CD4-positive, alpha-beta T cell treated with Interferon gamma for 1 hour (primary cell): ENCODE results near the gene SUPT4H1.
A peak's percentile ranks its signal among the peaks of the same experiment; 100 is the strongest.
"Not testable (repeated sequence)": the region's sequence is repeated elsewhere in the genome, so short reads cannot be mapped to it uniquely, and the experiment has no call there.

ENCODE experiments used
- DNase-seq: peaks from one replicate; pipeline ENCODE4 v3.0.0-alpha.2; 2020

The SUPT4H1 gene

GRCh38 chr17:58351831-58352595, at the start of gene SUPT4H1:
SUPT4H1 (minus strand) TSS chr17:58352201; CDS start chr17:58352135, 66 bp downstream.
- DNase-seq: peak; percentile 95

- no peak for DNase-seq
Measured at GRCh38 chr17:58401287-58401686, 49.3 kb upstream of the SUPT4H1 start.

GRCh38 chr17:58400826-58401225, 48.8 kb upstream of the SUPT4H1 start:
- DNase-seq: no peak

GRCh38 chr17:58399974-58400373, 48.0 kb upstream of the SUPT4H1 start:
- no peak for DNase-seq

GRCh38 chr17:58398574-58399266, 46.7 kb upstream of the SUPT4H1 start:
- DNase-seq: no peak

GRCh38 chr17:58397421-58397820, 45.4 kb upstream of the SUPT4H1 start:
- not testable (repeated sequence) for DNase-seq

- no peak for DNase-seq
Measured at GRCh38 chr17:58396173-58396572, 44.2 kb upstream of the SUPT4H1 start.

- DNase-seq: no peak
Measured at GRCh38 chr17:58394534-58395223, 42.7 kb upstream of the SUPT4H1 start.

- DNase-seq: no peak
Measured at GRCh38 chr17:58391302-58391984, 39.4 kb upstream of the SUPT4H1 start.

GRCh38 chr17:58390884-58391283, 38.9 kb upstream of the SUPT4H1 start:
- DNase-seq: no peak

- no peak for DNase-seq
Measured at GRCh38 chr17:58388302-58389190, 36.5 kb upstream of the SUPT4H1 start.

GRCh38 chr17:58387834-58388233, 35.8 kb upstream of the SUPT4H1 start:
- DNase-seq: no peak

- no peak for DNase-seq
Measured at GRCh38 chr17:58386708-58387107, 34.7 kb upstream of the SUPT4H1 start.

GRCh38 chr17:58385359-58385899, 33.4 kb upstream of the SUPT4H1 start:
- no peak for DNase-seq

- DNase-seq: no peak
Measured at GRCh38 chr17:58384897-58385296, 32.9 kb upstream of the SUPT4H1 start.

GRCh38 chr17:58383892-58384462, 32.0 kb upstream of the SUPT4H1 start:
- no peak for DNase-seq

- no peak for DNase-seq
Measured at GRCh38 chr17:58382872-58383242, 30.9 kb upstream of the SUPT4H1 start.

- DNase-seq: no peak
Measured at GRCh38 chr17:58382108-58382871, 30.3 kb upstream of the SUPT4H1 start.

GRCh38 chr17:58381124-58382035, 29.4 kb upstream of the SUPT4H1 start:
- no peak for DNase-seq
